Naive thymus-derived CD4-positive, alpha-beta T cell (primary cell): ENCODE data around the gene TADA3. TPM values are rescaled to one million over a fixed set of nuclear protein-coding genes. Genes with fewer than 3 reads are reported as not detected.
A peak's percentile ranks its signal among the peaks of the same experiment; 100 is the strongest.

Source experiments
- ATAC-seq: fragments of 150-1000 bp; cut with Tn5 transposase; 2 replicates; pipeline ENCODE4 v1.10.0; 2021; ENCODE audit warnings: mild to moderate bottlenecking, moderate library complexity
- CTCF ChIA-PET: fragments of 350-600 bp; sonication (Branson Sonifier 250); formaldehyde crosslinking; loops from one replicate; lab custom pipeline; 2021; ENCODE audit warnings: antibody characterized with exemption; lab: Charles Lee
- POLR2A ChIA-PET: fragments of 350-600 bp; sonication (Branson Sonifier 250); formaldehyde crosslinking; loops from one replicate; lab custom pipeline; 2021; ENCODE audit warnings: antibody characterized with exemption, inconsistent platforms; lab: Charles Lee
- DNase-seq, 9 donors: peaks; one replicate each; pipeline versions ENCODE4 v3.0.0 to v3.0.0-alpha.2; 2020 to 2022; ENCODE audit warnings: mixed read lengths in 1 of 9
- H3K27ac ChIP-seq: one replicate; pipeline ENCODE4 v1.7.0; 2013; ENCODE audit warnings: mild to moderate bottlenecking, low read depth, low read length, moderate library complexity
- H3K27me3 ChIP-seq, 2 donors: one replicate each; pipeline ENCODE4 v1.7.0; 2013; ENCODE audit warnings: low read length in 2 of 2, mild to moderate bottlenecking in 2 of 2, moderate library complexity in 2 of 2; ENCODE audit not compliant: control insufficient read depth in 2 of 2, insufficient read depth in 2 of 2
- H3K36me3 ChIP-seq, 3 experiments: 1 replicate in 2 of 3; 2 replicates in 1 of 3; pipeline ENCODE4 v1.7.0; 2013; ENCODE audit warnings: low read length in 3 of 3, mild to moderate bottlenecking in 3 of 3, moderate library complexity in 1 of 3; ENCODE audit not compliant: insufficient read depth in 3 of 3, control insufficient read depth in 2 of 3
- H3K4me1 ChIP-seq, 2 donors: one replicate each; pipeline ENCODE4 v1.7.0; 2013; ENCODE audit warnings: low read length in 2 of 2, mild to moderate bottlenecking in 2 of 2, moderate library complexity in 1 of 2; ENCODE audit not compliant: control insufficient read depth in 2 of 2, insufficient read depth in 2 of 2
- H3K4me3 ChIP-seq: 2 replicates; pipeline ENCODE4 v1.7.0; 2013; ENCODE audit warnings: mild to moderate bottlenecking, low read length
- H3K9me3 ChIP-seq, 3 experiments: 1 replicate in 2 of 3; 2 replicates in 1 of 3; pipeline ENCODE4 v1.7.0; 2013; ENCODE audit warnings: low read length in 3 of 3; ENCODE audit not compliant: control insufficient read depth in 2 of 3
- H3K27ac Mint-ChIP-seq, 9 donors: one replicate each; pipeline ENCODE4 v1.8.0; 2020 to 2022; ENCODE audit warnings: mixed read lengths in 9 of 9, mild to moderate bottlenecking in 8 of 9, moderate library complexity in 5 of 9, inconsistent platforms in 2 of 9
- H3K27me3 Mint-ChIP-seq, 5 donors: one replicate each; pipeline ENCODE4 v1.8.0; 2021 to 2022; ENCODE audit warnings: mixed read lengths in 5 of 5, mild to moderate bottlenecking in 1 of 5
- H3K36me3 Mint-ChIP-seq, 5 donors: one replicate each; pipeline ENCODE4 v1.8.0; 2020 to 2022; ENCODE audit warnings: mixed read lengths in 5 of 5, mild to moderate bottlenecking in 3 of 5, inconsistent platforms in 1 of 5
- H3K4me1 Mint-ChIP-seq, 7 donors: one replicate each; pipeline ENCODE4 v1.8.0; 2020 to 2022; ENCODE audit warnings: mixed read lengths in 7 of 7, mild to moderate bottlenecking in 3 of 7, inconsistent platforms in 1 of 7
- H3K4me3 Mint-ChIP-seq, 10 donors: one replicate each; pipeline ENCODE4 v1.8.0; 2020 to 2022; ENCODE audit warnings: mild to moderate bottlenecking in 10 of 10, mixed read lengths in 10 of 10, moderate library complexity in 6 of 10, inconsistent platforms in 2 of 10
- H3K9me3 Mint-ChIP-seq, 11 donors: one replicate each; pipeline ENCODE4 v1.8.0; 2020 to 2022; ENCODE audit warnings: mixed read lengths in 11 of 11, mild to moderate bottlenecking in 4 of 11, inconsistent platforms in 1 of 11, moderate library complexity in 1 of 11
- intact Hi-C, 2 donors: fragments of 100-400 bp; cut with micrococcal nuclease; formaldehyde crosslinking; loops; one replicate each; pipeline ENCODE4 v1.15.1; 2023
- polyA plus RNA-seq, 2 donors: library from polyadenylated mRNA; unstranded; fragments of 300-500 nt; fragmentation: Illumina TruSeq; gene quantifications; one replicate each; pipeline ENCODE4 v1.2.3, GENCODE V29; 2021
- total RNA-seq, 6 experiments: library from RNA in 5 of 6; stranded (reverse) in 5 of 6; gene quantifications; 1 replicate in 5 of 6; 2 replicates in 1 of 6; pipeline ENCODE4 v1.2.3 and lab custom pipeline; 2021 to 2026

The TADA3 gene
- total and polyA plus RNA-seq, 7 experiments from 2014 or later, result 31.6 to 69.5 (median 42.7) TPM

DNA sequence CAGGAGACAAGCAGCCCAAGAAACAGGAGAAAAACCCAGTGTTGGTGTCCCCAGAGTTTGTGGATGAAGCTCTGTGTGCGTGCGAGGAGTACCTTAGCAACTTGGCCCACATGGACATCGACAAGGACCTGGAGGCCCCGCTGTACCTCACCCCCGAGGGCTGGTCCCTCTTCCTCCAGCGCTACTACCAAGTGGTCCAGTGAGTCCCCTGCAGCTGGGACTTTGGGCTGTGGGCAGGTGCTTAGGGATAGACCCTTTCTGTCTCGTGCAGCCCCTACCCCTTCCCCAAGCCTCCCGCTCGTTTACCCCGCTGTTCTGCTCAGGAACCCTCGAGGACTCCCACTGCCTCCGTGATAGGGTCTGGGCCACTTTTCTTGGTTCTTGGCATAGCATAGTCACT lies 28.3 kb upstream of the TADA3 start:
- Mint-ChIP-seq H3K4me3 (no peak overlapping the region), H3K4me1 (peaks cover 0 to 5% (median 0%) of the 10 kb centered on the region in 7 donors), H3K36me3 (peaks cover 0 to 14% (median 0%) of the 10 kb centered on the region in 5 donors), H3K27me3 (no peaks in the 10 kb centered on the region), H3K9me3 (peaks cover 0 to 2% (median 0%) of the 10 kb centered on the region in 11 donors), H3K27ac (no peak overlapping the region)
- H3K36me3 ChIP-seq, result no peaks in the 10 kb centered on the region
- ChIA-PET POLR2A (no interaction called here), CTCF (no interaction called here)
- no peak overlapping the region for H3K27ac ChIP-seq
- DNase-seq, result no peak
- ATAC-seq, result no peak
- intact Hi-C loops, result no loop called here
- no peaks in the 10 kb centered on the region for H3K4me1 ChIP-seq
- H3K9me3 ChIP-seq, result no peaks in the 10 kb centered on the region
- no peaks in the 10 kb centered on the region for H3K27me3 ChIP-seq
- H3K4me3 ChIP-seq, result no peak overlapping the region

DNA sequence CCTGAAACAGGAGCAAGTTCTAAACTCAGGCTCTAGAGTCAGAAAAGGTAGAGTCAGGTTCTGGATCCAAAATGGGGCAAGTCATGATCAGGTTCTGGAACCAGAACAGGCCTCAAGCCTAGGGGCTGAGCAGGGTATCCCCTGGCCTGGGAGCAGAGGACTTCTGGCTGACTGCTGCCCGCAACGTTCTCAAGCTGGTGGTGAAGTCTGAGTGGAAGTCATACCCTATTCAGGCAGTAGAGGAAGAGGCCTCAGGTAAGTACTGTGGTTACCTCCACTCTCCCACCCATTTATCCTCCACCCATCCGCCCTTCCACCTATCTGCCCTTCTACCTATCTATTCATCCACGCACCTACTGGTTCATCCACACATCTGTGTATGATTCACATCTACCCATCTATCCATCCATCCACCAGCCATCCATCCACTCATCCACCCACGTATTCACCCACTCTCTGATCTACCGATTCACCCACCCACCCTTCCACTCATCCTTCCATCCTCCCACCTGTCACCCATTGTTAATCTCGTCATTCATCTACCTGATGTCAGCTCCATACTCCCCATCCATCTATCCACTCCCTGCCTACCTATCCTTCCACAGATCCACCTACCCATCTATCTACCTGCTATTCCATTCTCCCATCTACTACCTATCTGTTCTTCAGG lies 26.5 kb upstream of the TADA3 start:
- no peaks in the 10 kb centered on the region for H3K36me3 ChIP-seq
- ChIA-PET POLR2A (no interaction called here), CTCF (no interaction called here)
- H3K4me3 ChIP-seq, result no peak overlapping the region
- no peak overlapping the region for H3K4me3 Mint-ChIP-seq
- no peaks in the 10 kb centered on the region for H3K27me3 Mint-ChIP-seq
- no peak for DNase-seq
- peaks cover 0 to 14% (median 0%) of the 10 kb centered on the region in 5 donors for H3K36me3 Mint-ChIP-seq
- H3K27ac Mint-ChIP-seq, result peak overlapping the region in 1 of 9 donors; percentile 19
- no peaks in the 10 kb centered on the region for H3K9me3 ChIP-seq
- peaks cover 0 to 5% (median 0%) of the 10 kb centered on the region in 7 donors for H3K4me1 Mint-ChIP-seq
- H3K27me3 ChIP-seq, result no peaks in the 10 kb centered on the region
- intact Hi-C loops, result no loop called here
- ATAC-seq, result no peak
- no peak overlapping the region for H3K27ac ChIP-seq
- H3K9me3 Mint-ChIP-seq, result peaks cover 0 to 2% (median 0%) of the 10 kb centered on the region in 11 donors
- H3K4me1 ChIP-seq, result no peaks in the 10 kb centered on the region

GRCh38 chr3:9817436-9817835 lies 25.2 kb upstream of the TADA3 start:
- Mint-ChIP-seq H3K27me3 (no peaks in the 10 kb centered on the region), H3K27ac (no peak overlapping the region), H3K4me1 (peaks cover 0 to 5% (median 0%) of the 10 kb centered on the region in 7 donors), H3K36me3 (peaks cover 0 to 14% (median 0%) of the 10 kb centered on the region in 5 donors), H3K9me3 (peaks cover 0 to 2% (median 0%) of the 10 kb centered on the region in 11 donors), H3K4me3 (no peak overlapping the region)
- no peaks in the 10 kb centered on the region for H3K36me3 ChIP-seq
- ChIA-PET CTCF (no interaction called here), POLR2A (no interaction called here)
- no peaks in the 10 kb centered on the region for H3K27me3 ChIP-seq
- intact Hi-C loops, result no loop called here
- H3K4me1 ChIP-seq, result no peaks in the 10 kb centered on the region
- no peaks in the 10 kb centered on the region for H3K9me3 ChIP-seq
- H3K27ac ChIP-seq, result no peak overlapping the region
- no peak overlapping the region for H3K4me3 ChIP-seq
- DNase-seq (no peak), ATAC-seq (no peak)

GRCh38 chr3:9815986-9816385 lies 23.7 kb upstream of the TADA3 start:
- ChIA-PET CTCF (no interaction called here), POLR2A (no interaction called here)
- no peak for ATAC-seq
- H3K4me3 ChIP-seq, result no peak overlapping the region
- H3K27ac ChIP-seq, result no peak overlapping the region
- Mint-ChIP-seq H3K36me3 (peaks cover 0 to 16% (median 0%) of the 10 kb centered on the region in 5 donors), H3K4me1 (peaks cover 8 to 10% (median 9%) of the 10 kb centered on the region in 7 donors), H3K27me3 (no peaks in the 10 kb centered on the region), H3K9me3 (peaks cover 0 to 2% (median 0%) of the 10 kb centered on the region in 11 donors), H3K27ac (no peak overlapping the region), H3K4me3 (no peak overlapping the region)
- H3K4me1 ChIP-seq, result no peaks in the 10 kb centered on the region
- intact Hi-C loops, result no loop called here
- H3K36me3 ChIP-seq, result no peaks in the 10 kb centered on the region
- DNase-seq, result no peak
- no peaks in the 10 kb centered on the region for H3K27me3 ChIP-seq
- H3K9me3 ChIP-seq, result no peaks in the 10 kb centered on the region

- H3K36me3 Mint-ChIP-seq, result peaks cover 0 to 17% (median 0%) of the 10 kb centered on the region in 5 donors
- H3K27me3 ChIP-seq, result no peaks in the 10 kb centered on the region
- H3K27me3 Mint-ChIP-seq, result no peaks in the 10 kb centered on the region
- H3K27ac ChIP-seq, result no peak overlapping the region
- no peak overlapping the region for H3K27ac Mint-ChIP-seq
- H3K4me3 Mint-ChIP-seq, result peak overlapping the region in 1 of 10 donors; percentile 7
- H3K4me1 Mint-ChIP-seq, result peaks cover 25 to 34% (median 30%) of the 10 kb centered on the region in 7 donors
- DNase-seq (no peak), ATAC-seq (no peak)
- CTCF ChIA-PET, result no interaction called here
- no peak overlapping the region for H3K4me3 ChIP-seq
- intact Hi-C loops, result no loop called here
- POLR2A ChIA-PET, result interaction anchor here (0.5 to 0.6 kb wide), 3 partner anchors 16 to 300 kb away, joined by 3 to 5 read pairs (median 3); no protein-coding TSS in a partner anchor
- peaks cover 21 to 23% of the 10 kb centered on the region in 2 donors for H3K4me1 ChIP-seq
- H3K9me3 ChIP-seq, result no peaks in the 10 kb centered on the region
- H3K9me3 Mint-ChIP-seq, result no peaks in the 10 kb centered on the region
- no peaks in the 10 kb centered on the region for H3K36me3 ChIP-seq
These were observed 20.7 kb upstream of the TADA3 start for GRCh38 chr3:9812870-9813483.

DNA sequence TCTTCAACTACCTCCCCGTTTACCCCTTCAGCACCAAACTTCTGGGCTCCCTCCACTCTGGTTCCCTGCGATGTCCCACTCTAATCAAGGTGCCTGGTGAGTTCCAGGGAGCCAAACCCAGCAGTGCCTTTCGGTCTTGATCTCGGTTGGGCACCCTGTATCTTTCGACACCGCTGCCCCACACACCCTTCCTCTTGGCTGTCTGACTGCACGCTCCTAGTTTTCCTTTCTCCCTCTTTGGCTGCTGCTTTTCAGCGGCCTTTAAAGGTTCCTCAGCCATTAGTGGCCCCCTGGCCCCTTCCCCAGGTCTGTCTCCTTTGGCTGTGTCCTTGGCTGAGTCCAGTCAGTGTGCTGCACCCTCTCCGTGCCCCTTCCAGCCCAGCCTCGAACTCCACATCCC lies 18.6 kb upstream of the TADA3 start:
- CTCF ChIA-PET, result no interaction called here
- no peak overlapping the region for H3K27ac ChIP-seq
- intact Hi-C loops, result loop anchor here in 1 of 2 donors (1.0 kb wide), 1 partner anchor 135 kb away; no protein-coding TSS in a partner anchor

More for the DNA sequence above, 18.6 kb upstream of the TADA3 start:
- no peaks in the 10 kb centered on the region for H3K9me3 Mint-ChIP-seq
- peaks cover 0 to 20% (median 0%) of the 10 kb centered on the region in 5 donors for H3K36me3 Mint-ChIP-seq
- peaks cover 0 to 14% (median 3%) of the 10 kb centered on the region in 3 experiments for H3K36me3 ChIP-seq
- no peaks in the 10 kb centered on the region for H3K27me3 Mint-ChIP-seq
- peaks cover 21 to 28% of the 10 kb centered on the region in 2 donors for H3K4me1 ChIP-seq
- peak overlapping the region; percentile 70 to 94 (median 84) for H3K4me3 Mint-ChIP-seq
- peak overlapping the region; percentile 76 for H3K4me3 ChIP-seq
- peak overlapping the region; percentile 17 to 93 (median 76) for H3K27ac Mint-ChIP-seq
- DNase-seq (no peak), ATAC-seq (no peak)
- H3K27me3 ChIP-seq, result no peaks in the 10 kb centered on the region
- no peaks in the 10 kb centered on the region for H3K9me3 ChIP-seq
- peaks cover 31 to 41% (median 38%) of the 10 kb centered on the region in 7 donors for H3K4me1 Mint-ChIP-seq
- POLR2A ChIA-PET, result interaction anchor here (1.2 to 5.9 kb wide), 2 partner anchors 18 to 61 kb away, joined by 3 to 61 read pairs; partner anchors contain the start of genes ARPC4, OGG1 and TADA3
